Prostate gland (tissue), 2 donors: ENCODE measurements around the gene PAK1. TPM values are rescaled to one million over a fixed set of nuclear protein-coding genes. Genes with fewer than 3 reads are reported as not detected.
A peak's percentile ranks its signal among the peaks of the same experiment; 100 is the strongest.

Experiments
- DNase-seq: peaks from one replicate; pipeline ENCODE4 v3.0.0-alpha.2; 2019; ENCODE audit warnings: low spot score
- H3K27ac ChIP-seq, 2 donors: fragments of 200-600 bp; sonication (generic); 2 replicates each; pipeline ENCODE4 v1.5.1; 2017 to 2019
- H3K27me3 ChIP-seq: fragments of 200-600 bp; sonication (generic); replicated peaks from 2 replicates; pipeline ENCODE4 v1.5.1; 2019; ENCODE audit not compliant: insufficient read depth
- H3K36me3 ChIP-seq, 2 donors: fragments of 200-600 bp; sonication (generic); 1 replicate in 1 of 2; 2 replicates in 1 of 2; pipeline versions ENCODE4 v1.5.1 to v1.8.1; 2017 to 2019
- H3K4me1 ChIP-seq: fragments of 200-600 bp; sonication (generic); replicated peaks from 2 replicates; pipeline ENCODE4 v1.5.1; 2019
- H3K4me3 ChIP-seq, 2 donors: fragments of 200-600 bp; sonication (generic); 2 replicates each; pipeline ENCODE4 v1.5.1; 2017 to 2019
- H3K9me3 ChIP-seq: fragments of 200-600 bp; sonication (generic); 2 replicates; pipeline ENCODE4 v1.5.1; 2017
- CTCF ChIP-seq, 4 experiments: fragments of 200-600 bp in 2 of 4; fragments of 450-650 bp in 2 of 4; sonication (generic) in 2 of 4; IDR thresholded peaks; 1 replicate in 3 of 4; 2 replicates in 1 of 4; pipeline ENCODE4 v1.5.1; 2016 to 2019; ENCODE audit warnings: antibody characterized with exemption in 4 of 4, mild to moderate bottlenecking in 2 of 4, moderate library complexity in 2 of 4
- POLR2A ChIP-seq: fragments of 450-650 bp; IDR thresholded peaks from one replicate; pipeline ENCODE4 v1.6.1; 2016; ENCODE audit warnings: antibody characterized with exemption, mild to moderate bottlenecking
- POLR2AphosphoS5 ChIP-seq: sonication (generic); formaldehyde crosslinking; IDR thresholded peaks from one replicate; pipeline ENCODE4 v1.6.1; 2017; ENCODE audit warnings: antibody characterized with exemption
- WGBS: methylation state at CpG from one replicate; pipeline ENCODE4 v1.1.5; 2018; 5-methylcytosine and 5-hydroxymethylcytosine counted together
- intact Hi-C: fragments of 100-400 bp; cut with DNase I; formaldehyde crosslinking; loops from one replicate; pipeline ENCODE4 v1.14.2; 2022
- total RNA-seq, 2 donors: library from RNA; depleted of rRNA; stranded (reverse); fragments of >200 nt; gene quantifications; one replicate each; pipeline ENCODE4 v1.1.0, GENCODE V29; 2016

The PAK1 gene
- total RNA-seq, 2 donors from 2014 or later = 39.6 to 61.7 TPM

GRCh38 chr11:77407613-77408012 lies 66.3 kb downstream of the PAK1 start:
- H3K9me3 ChIP-seq = no peaks in the 10 kb centered on the region
- intact Hi-C loops = no loop called here
- H3K4me3 ChIP-seq = no peak overlapping the region
- DNase-seq = peak; percentile 80
- TF ChIP-seq POLR2AphosphoS5 = peak; percentile 89
- no peak for TF ChIP-seq POLR2A
- no peak overlapping the region for H3K27ac ChIP-seq
- 7% methylated on average over 4 of the region's 4 CpGs for WGBS
- H3K27me3 ChIP-seq = no peaks in the 10 kb centered on the region
- H3K36me3 ChIP-seq = no peaks in the 10 kb centered on the region
- H3K4me1 ChIP-seq = no peaks in the 10 kb centered on the region

GRCh38 chr11:77406396-77406795 lies 67.5 kb downstream of the PAK1 start:
- DNase-seq = no peak
- no peaks in the 10 kb centered on the region for H3K9me3 ChIP-seq
- H3K4me3 ChIP-seq = no peak overlapping the region
- WGBS = 61% methylated on average over 3 of the region's 3 CpGs
- intact Hi-C loops = no loop called here
- peaks cover 4% of the 10 kb centered on the region for H3K4me1 ChIP-seq
- no peak overlapping the region for H3K27ac ChIP-seq
- no peak for TF ChIP-seq POLR2A
- TF ChIP-seq CTCF (IDR thresholded peaks at IDR 0.05) = no peak
- TF ChIP-seq POLR2AphosphoS5 = no peak
- H3K36me3 ChIP-seq = no peaks in the 10 kb centered on the region
- H3K27me3 ChIP-seq = no peaks in the 10 kb centered on the region

GRCh38 chr11:77403211-77403610 lies 70.7 kb downstream of the PAK1 start:
- H3K36me3 ChIP-seq = no peaks in the 10 kb centered on the region
- intact Hi-C loops = no loop called here
- no peak overlapping the region for H3K27ac ChIP-seq
- no peaks in the 10 kb centered on the region for H3K9me3 ChIP-seq
- no peak for DNase-seq
- H3K4me3 ChIP-seq = no peak overlapping the region
- TF ChIP-seq POLR2AphosphoS5 = no peak
- TF ChIP-seq CTCF (IDR thresholded peaks at IDR 0.05) = no peak
- TF ChIP-seq POLR2A = no peak
- no peaks in the 10 kb centered on the region for H3K27me3 ChIP-seq
- WGBS = 100% methylated on average over 1 of the region's 1 CpG
- H3K4me1 ChIP-seq = peaks cover 4% of the 10 kb centered on the region

- 77% methylated on average over 3 of the region's 3 CpGs for WGBS
- Histone ChIP-seq H3K4me1 (peaks cover 4% of the 10 kb centered on the region), H3K27me3 (no peaks in the 10 kb centered on the region), H3K9me3 (no peaks in the 10 kb centered on the region), H3K36me3 (no peaks in the 10 kb centered on the region), H3K4me3 (no peak overlapping the region), H3K27ac (no peak overlapping the region)
- no peak for DNase-seq
- intact Hi-C loops = no loop called here
- TF ChIP-seq POLR2A (no peak), CTCF (IDR thresholded peaks at IDR 0.05) (no peak), POLR2AphosphoS5 (no peak)
Observed at GRCh38 chr11:77402218-77402556, 71.7 kb downstream of the PAK1 start.

- Histone ChIP-seq H3K4me1 (peaks cover 4% of the 10 kb centered on the region), H3K27me3 (no peaks in the 10 kb centered on the region), H3K27ac (no peak overlapping the region), H3K36me3 (no peaks in the 10 kb centered on the region), H3K4me3 (no peak overlapping the region), H3K9me3 (no peaks in the 10 kb centered on the region)
- TF ChIP-seq POLR2AphosphoS5 (no peak), CTCF (IDR thresholded peaks at IDR 0.05) (no peak), POLR2A (no peak)
- intact Hi-C loops = no loop called here
- 82% methylated on average over 2 of the region's 2 CpGs for WGBS
- no peak for DNase-seq
Observed at GRCh38 chr11:77401486-77402217, 72.2 kb downstream of the PAK1 start.
